Measurements from ENCODE around the gene TOX2.

TOX2 gene

DNA sequence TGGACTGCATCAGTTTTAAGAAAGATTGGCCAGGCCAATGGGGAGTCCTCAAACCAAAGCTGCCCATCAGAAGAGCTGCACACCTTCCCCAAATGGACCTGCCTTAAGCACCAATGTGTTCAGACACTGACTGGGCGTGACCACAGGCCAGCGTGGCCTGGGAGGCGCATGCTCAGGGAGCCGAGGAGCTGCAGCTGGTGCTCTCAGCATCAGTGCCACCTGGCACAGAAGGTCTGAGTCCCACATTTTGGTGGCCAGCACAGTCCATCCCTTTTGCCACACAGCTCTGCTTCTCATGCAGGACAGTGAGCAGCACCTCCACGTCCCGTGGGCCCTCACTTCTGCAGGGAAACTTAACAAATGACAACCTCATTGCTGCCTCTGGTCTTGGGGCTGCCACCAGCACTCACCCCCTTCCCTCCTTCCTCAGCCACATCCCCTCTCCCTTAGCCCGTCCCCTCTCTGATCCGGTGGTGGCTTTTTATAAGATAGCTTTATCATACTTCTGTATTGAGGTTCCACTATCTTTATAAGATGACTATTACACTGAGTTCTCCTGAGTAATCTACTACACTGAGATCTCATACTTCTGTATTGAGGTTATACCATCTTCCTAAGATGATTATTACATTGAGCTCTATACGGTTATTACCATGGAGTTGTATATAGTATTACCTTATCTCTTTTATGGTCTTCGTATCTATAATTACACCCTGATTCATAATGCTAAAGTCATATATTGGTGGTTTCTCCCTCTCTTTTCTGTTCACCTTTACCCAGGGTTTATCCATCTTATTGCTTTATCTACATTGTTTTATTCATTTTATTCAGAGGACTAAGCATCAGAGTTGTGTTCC is 109.1 kb downstream of the TOX2 start:
- ChIA-PET CTCF (no interaction called here), POLR2A (no interaction called here)
- no peak for DNase-seq (ENCODE audit: extremely low spot score)
- TF ChIP-seq L3MBTL2 (conservative IDR thresholded peaks at IDR 0.05), result no peak
- TF ChIP-seq BHLHE40 (IDR thresholded peaks at IDR 0.05; ENCODE audit: borderline replicate concordance), result no peak
- no peak for TF ChIP-seq FOXK2 (IDR thresholded peaks at IDR 0.05)
- TF ChIP-seq HDGF (IDR thresholded peaks at IDR 0.05; ENCODE audit: borderline replicate concordance), result no peak
- TF ChIP-seq ELF4 (IDR thresholded peaks at IDR 0.05), result no peak
- TF ChIP-seq ZNF384 (IDR thresholded peaks at IDR 0.05), result 0 out of 2 replicates have a peak, but pooled peaks have one; percentile 13
- TF ChIP-seq, protein P1, sequence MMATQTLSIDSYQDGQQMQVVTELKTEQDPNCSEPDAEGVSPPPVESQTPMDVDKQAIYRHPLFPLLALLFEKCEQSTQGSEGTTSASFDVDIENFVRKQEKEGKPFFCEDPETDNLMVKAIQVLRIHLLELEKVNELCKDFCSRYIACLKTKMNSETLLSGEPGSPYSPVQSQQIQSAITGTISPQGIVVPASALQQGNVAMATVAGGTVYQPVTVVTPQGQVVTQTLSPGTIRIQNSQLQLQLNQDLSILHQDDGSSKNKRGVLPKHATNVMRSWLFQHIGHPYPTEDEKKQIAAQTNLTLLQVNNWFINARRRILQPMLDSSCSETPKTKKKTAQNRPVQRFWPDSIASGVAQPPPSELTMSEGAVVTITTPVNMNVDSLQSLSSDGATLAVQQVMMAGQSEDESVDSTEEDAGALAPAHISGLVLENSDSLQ (IDR thresholded peaks at IDR 0.05), result no peak

DNA sequence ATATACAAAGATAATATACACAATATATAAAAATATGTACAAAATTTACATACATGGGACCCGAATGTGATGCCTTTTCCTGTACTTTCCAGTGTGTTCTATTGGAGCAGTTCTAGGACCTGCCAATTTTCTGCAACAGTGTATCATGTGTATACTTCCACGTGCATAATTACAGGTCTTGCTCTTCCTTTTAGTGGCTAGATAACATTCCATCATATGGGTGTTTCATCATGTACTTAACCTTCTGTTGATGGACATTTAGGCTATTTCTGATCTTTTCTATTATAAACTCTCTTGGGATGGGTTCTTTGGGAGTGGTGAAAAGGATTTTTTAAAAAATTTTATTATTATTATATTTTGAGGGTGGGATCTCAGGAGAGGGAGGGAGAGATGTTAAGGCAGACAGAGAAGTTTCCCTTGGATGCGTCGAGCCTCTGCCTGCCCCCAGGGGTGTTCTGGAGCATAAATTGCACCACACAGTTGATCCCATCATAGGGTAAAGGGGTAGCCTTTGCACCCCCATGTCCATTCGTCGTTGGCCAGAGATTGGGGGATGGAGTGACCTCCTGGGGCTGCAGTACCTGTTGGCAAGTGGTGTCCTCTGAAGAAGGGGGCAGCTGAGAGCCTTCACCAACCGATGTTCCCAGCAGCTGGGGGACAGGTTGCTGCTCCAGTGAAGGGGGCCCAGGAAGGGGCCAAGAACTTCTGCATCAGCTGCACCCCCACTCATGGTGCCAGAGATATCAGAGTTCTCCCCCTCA is 110.3 kb downstream of the TOX2 start:
- TF ChIP-seq TARDBP (IDR thresholded peaks at IDR 0.05) (no peak), ELF4 (IDR thresholded peaks at IDR 0.05) (no peak), L3MBTL2 (conservative IDR thresholded peaks at IDR 0.05) (no peak)
- ChIA-PET POLR2A (no interaction called here), CTCF (no interaction called here)
- no peak for DNase-seq (ENCODE audit: extremely low spot score)

DNA sequence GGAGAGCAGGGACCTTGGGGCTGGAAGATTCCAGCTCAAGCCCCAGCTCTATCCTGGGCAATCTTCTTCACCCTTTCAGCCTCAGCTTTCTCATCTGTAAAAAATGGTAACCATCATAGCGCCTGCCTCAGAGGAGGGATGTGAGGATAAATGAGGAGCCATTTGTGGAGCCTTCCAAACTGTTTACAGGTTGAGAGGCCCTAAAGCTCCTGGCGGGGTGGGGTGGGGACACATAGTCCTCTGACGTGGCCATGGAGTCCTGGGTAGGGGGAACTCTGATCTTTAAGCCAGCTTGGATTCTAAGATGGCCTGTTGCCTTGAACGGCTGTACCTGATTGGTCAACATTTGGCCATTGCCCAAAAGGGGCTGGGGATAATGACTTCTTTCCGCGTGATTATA is 111.1 kb downstream of the TOX2 start:
- TF ChIP-seq FOXM1 (IDR thresholded peaks at IDR 0.05; ENCODE audit: borderline replicate concordance) (no peak), CTBP1 (IDR thresholded peaks at IDR 0.05; ENCODE audit: borderline replicate concordance) (no peak), ELF4 (IDR thresholded peaks at IDR 0.05) (no peak), L3MBTL2 (conservative IDR thresholded peaks at IDR 0.05) (no peak), SUZ12 (IDR thresholded peaks at IDR 0.05) (no peak), LEF1 (IDR thresholded peaks at IDR 0.05; ENCODE audit: borderline replicate concordance) (no peak), ZNF384 (IDR thresholded peaks at IDR 0.05) (no peak), FOXK2 (IDR thresholded peaks at IDR 0.05) (no peak)
- TF ChIP-seq, protein P1 (IDR thresholded peaks at IDR 0.05), result no peak
- no peak for DNase-seq (ENCODE audit: extremely low spot score)
- ChIA-PET POLR2A (no interaction called here), CTCF (no interaction called here)

DNA sequence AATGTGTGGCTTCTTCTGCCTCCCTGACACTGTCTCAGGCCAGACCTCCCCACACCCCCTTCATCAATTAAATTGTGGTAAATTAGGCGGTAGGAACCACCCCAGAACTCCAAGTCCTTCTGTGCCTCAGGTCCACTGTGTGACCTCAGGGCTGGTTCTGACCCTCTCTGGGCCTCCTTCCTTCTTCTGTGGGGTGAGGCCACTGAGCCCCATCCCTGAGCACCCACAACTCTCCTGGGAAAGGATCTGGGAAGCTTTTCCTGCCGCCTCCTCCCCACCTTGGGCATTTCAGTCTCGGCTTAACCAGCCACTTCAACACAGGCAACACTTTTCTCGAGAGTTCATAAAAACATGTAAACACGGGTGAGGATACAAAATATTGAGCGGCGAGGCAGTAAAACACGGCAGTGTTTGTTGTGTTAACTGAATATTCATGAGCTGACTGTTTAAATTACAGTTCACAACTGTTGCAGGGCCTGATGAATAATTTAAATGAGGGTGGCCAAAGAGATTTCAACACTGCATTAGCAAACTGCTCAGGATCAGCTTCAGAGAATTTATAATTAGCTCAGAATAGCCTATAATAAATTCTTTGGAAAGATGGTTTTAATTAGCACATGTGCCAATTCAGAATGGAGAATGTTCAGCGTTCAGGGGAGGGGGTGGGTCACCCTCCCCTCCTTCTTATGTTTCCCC is 112.1 kb downstream of the TOX2 start:
- POLR2A ChIA-PET, result interaction anchor here (1.0 kb wide), 1 partner anchor 9 kb away, joined by 3 read pairs; no protein-coding TSS in a partner anchor
- TF ChIP-seq HDGF (IDR thresholded peaks at IDR 0.05; ENCODE audit: borderline replicate concordance) (no peak), FOXM1 (IDR thresholded peaks at IDR 0.05; ENCODE audit: borderline replicate concordance) (no peak), FOXK2 (IDR thresholded peaks at IDR 0.05) (no peak), SP1 (IDR thresholded peaks at IDR 0.05) (no peak), CTBP1 (IDR thresholded peaks at IDR 0.05; ENCODE audit: borderline replicate concordance) (no peak), ZNF384 (IDR thresholded peaks at IDR 0.05) (no peak), BHLHE40 (IDR thresholded peaks at IDR 0.05; ENCODE audit: borderline replicate concordance) (no peak), SUZ12 (IDR thresholded peaks at IDR 0.05) (no peak), LEF1 (IDR thresholded peaks at IDR 0.05; ENCODE audit: borderline replicate concordance) (no peak), ELF4 (IDR thresholded peaks at IDR 0.05) (no peak), L3MBTL2 (conservative IDR thresholded peaks at IDR 0.05) (no peak), ARNT (IDR thresholded peaks at IDR 0.05) (no peak), TARDBP (IDR thresholded peaks at IDR 0.05) (no peak), NFRKB (IDR thresholded peaks at IDR 0.05) (no peak), FOXA1 (IDR thresholded peaks at IDR 0.05) (no peak)
- TF ChIP-seq, protein P1 (IDR thresholded peaks at IDR 0.05), result no peak
- CTCF ChIA-PET, result no interaction called here
- DNase-seq (ENCODE audit: extremely low spot score), result no peak

DNA sequence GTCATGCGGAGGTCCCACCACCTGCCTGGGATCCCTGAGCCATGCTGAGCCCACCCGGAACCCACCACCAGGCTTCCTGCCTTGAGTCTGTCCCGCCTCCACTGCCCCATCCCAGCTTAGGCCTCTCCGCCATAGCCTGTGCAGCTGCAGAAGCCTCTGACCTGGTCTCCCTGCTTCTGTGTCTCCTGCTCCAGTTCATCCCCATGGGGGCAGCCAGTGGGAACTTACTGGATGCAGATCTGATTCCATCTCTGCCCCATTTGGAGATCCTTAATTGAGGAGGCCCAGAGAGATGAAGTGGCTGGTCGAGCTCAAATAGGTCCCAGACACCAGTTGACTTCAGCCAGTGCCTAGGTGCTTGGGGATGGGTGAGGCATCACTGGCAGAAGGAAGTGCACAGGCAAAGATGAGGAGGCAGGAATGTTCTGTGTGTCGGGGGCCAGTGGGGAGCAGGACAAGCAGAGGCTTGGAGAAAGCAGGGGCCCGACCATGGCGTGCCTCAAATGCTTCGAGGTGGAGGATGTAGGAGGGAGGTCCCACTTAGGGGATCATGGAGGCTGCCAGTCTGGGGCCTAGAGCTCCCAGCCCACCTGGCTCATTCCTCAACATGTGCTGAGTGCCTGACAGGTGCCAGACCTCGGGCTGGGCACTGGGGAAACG is 112.8 kb downstream of the TOX2 start:
- POLR2A ChIA-PET, result interaction anchor here (1.0 kb wide), 1 partner anchor 9 kb away, joined by 3 read pairs; no protein-coding TSS in a partner anchor
- TF ChIP-seq SP1 (IDR thresholded peaks at IDR 0.05) (no peak), ELF4 (IDR thresholded peaks at IDR 0.05) (no peak), FOXK2 (IDR thresholded peaks at IDR 0.05) (no peak), CTBP1 (IDR thresholded peaks at IDR 0.05; ENCODE audit: borderline replicate concordance) (no peak), L3MBTL2 (conservative IDR thresholded peaks at IDR 0.05) (no peak), HDGF (IDR thresholded peaks at IDR 0.05; ENCODE audit: borderline replicate concordance) (no peak), BHLHE40 (IDR thresholded peaks at IDR 0.05; ENCODE audit: borderline replicate concordance) (no peak), FOXA1 (IDR thresholded peaks at IDR 0.05) (no peak), FOXM1 (IDR thresholded peaks at IDR 0.05; ENCODE audit: borderline replicate concordance) (no peak), SUZ12 (IDR thresholded peaks at IDR 0.05) (no peak), NFRKB (IDR thresholded peaks at IDR 0.05) (no peak), TARDBP (IDR thresholded peaks at IDR 0.05) (no peak), ZNF384 (IDR thresholded peaks at IDR 0.05) (no peak), LEF1 (IDR thresholded peaks at IDR 0.05; ENCODE audit: borderline replicate concordance) (no peak), ARNT (IDR thresholded peaks at IDR 0.05) (no peak)
- TF ChIP-seq, protein P1 (IDR thresholded peaks at IDR 0.05), result no peak
- DNase-seq (ENCODE audit: extremely low spot score), result no peak
- CTCF ChIA-PET, result no interaction called here
